Measurements from ENCODE around the gene PLEKHF1.
"Not testable (repeated sequence)": the region's sequence is repeated elsewhere in the genome, so short reads cannot be mapped to it uniquely, and the experiment has no call there.

The PLEKHF1 gene

GRCh38 chr19:29624489-29625185, 40.6 kb upstream of the PLEKHF1 start:
- Histone ChIP-seq H3K4me1 (ENCODE audit: insufficient read depth, low read length) (no peaks in the 10 kb centered on the region), H3K4me3 (ENCODE audit: low read depth in 1 of 2, low read length in 2 of 2) (no peak overlapping the region), H3K27me3 (ENCODE audit: insufficient read depth, low read length, poor library complexity) (no peaks in the 10 kb centered on the region), H3K36me3 (ENCODE audit: insufficient read depth, low read length) (no peaks in the 10 kb centered on the region), H2AFZ (ENCODE audit: low read depth, low read length) (no peak overlapping the region), H4K20me1 (ENCODE audit: insufficient read depth, low read length) (no peaks in the 10 kb centered on the region), H3K9me3 (ENCODE audit: insufficient read depth, low read length, severe bottlenecking) (no peaks in the 10 kb centered on the region), H3K9ac (ENCODE audit: low read depth, low read length) (no peak overlapping the region), H3K79me2 (ENCODE audit: insufficient read depth, low read length) (no peaks in the 10 kb centered on the region), H3K4me2 (ENCODE audit: insufficient read depth, low read length) (no peak overlapping the region), H3K27ac (ENCODE audit: low read length) (no peak overlapping the region)
- DNase-seq (no peak), ATAC-seq (ENCODE audit: insufficient read depth, low read depth) (no peak)
- TF ChIP-seq EZH2 (IDR thresholded peaks at IDR 0.05; ENCODE audit: borderline replicate concordance, low read depth, low read length, severe bottlenecking) (no peak), CTCF (IDR thresholded peaks at IDR 0.05; ENCODE audit: borderline replicate concordance, extremely low read depth, low read length, poor library complexity, severe bottlenecking) (no peak)

GRCh38 chr19:29625186-29625651, 40.0 kb upstream of the PLEKHF1 start:
- Histone ChIP-seq H3K27ac (ENCODE audit: low read length) (no peak overlapping the region), H3K4me2 (ENCODE audit: insufficient read depth, low read length) (no peak overlapping the region), H3K27me3 (ENCODE audit: insufficient read depth, low read length, poor library complexity) (no peaks in the 10 kb centered on the region), H2AFZ (ENCODE audit: low read depth, low read length) (no peak overlapping the region), H3K36me3 (ENCODE audit: insufficient read depth, low read length) (no peaks in the 10 kb centered on the region), H4K20me1 (ENCODE audit: insufficient read depth, low read length) (no peaks in the 10 kb centered on the region), H3K9me3 (ENCODE audit: insufficient read depth, low read length, severe bottlenecking) (no peaks in the 10 kb centered on the region), H3K79me2 (ENCODE audit: insufficient read depth, low read length) (no peaks in the 10 kb centered on the region), H3K4me3 (ENCODE audit: low read depth in 1 of 2, low read length in 2 of 2) (no peak overlapping the region), H3K4me1 (ENCODE audit: insufficient read depth, low read length) (no peaks in the 10 kb centered on the region), H3K9ac (ENCODE audit: low read depth, low read length) (no peak overlapping the region)
- DNase-seq (no peak), ATAC-seq (ENCODE audit: insufficient read depth, low read depth) (no peak)
- TF ChIP-seq EZH2 (IDR thresholded peaks at IDR 0.05; ENCODE audit: borderline replicate concordance, low read depth, low read length, severe bottlenecking), result no peak
- no peak for TF ChIP-seq CTCF (IDR thresholded peaks at IDR 0.05; ENCODE audit: borderline replicate concordance, extremely low read depth, low read length, poor library complexity, severe bottlenecking)

- TF ChIP-seq EZH2 (IDR thresholded peaks at IDR 0.05; ENCODE audit: borderline replicate concordance, low read depth, low read length, severe bottlenecking) (no peak), CTCF (IDR thresholded peaks at IDR 0.05; ENCODE audit: borderline replicate concordance, extremely low read depth, low read length, poor library complexity, severe bottlenecking) (no peak)
- no peaks in the 10 kb centered on the region for H3K4me1 ChIP-seq (ENCODE audit: insufficient read depth, low read length)
- H3K27ac ChIP-seq (ENCODE audit: low read length), result no peak overlapping the region
- H3K27me3 ChIP-seq (ENCODE audit: insufficient read depth, low read length, poor library complexity), result no peaks in the 10 kb centered on the region
- no peak for DNase-seq
- no peak overlapping the region for H3K4me2 ChIP-seq (ENCODE audit: insufficient read depth, low read length)
- no peaks in the 10 kb centered on the region for H3K9me3 ChIP-seq (ENCODE audit: insufficient read depth, low read length, severe bottlenecking)
- no peaks in the 10 kb centered on the region for H3K79me2 ChIP-seq (ENCODE audit: insufficient read depth, low read length)
- H3K9ac ChIP-seq (ENCODE audit: low read depth, low read length), result no peak overlapping the region
- H3K36me3 ChIP-seq (ENCODE audit: insufficient read depth, low read length), result no peaks in the 10 kb centered on the region
- H2AFZ ChIP-seq (ENCODE audit: low read depth, low read length), result no peak overlapping the region
- H4K20me1 ChIP-seq (ENCODE audit: insufficient read depth, low read length), result no peaks in the 10 kb centered on the region
- H3K4me3 ChIP-seq (ENCODE audit: low read depth in 1 of 2, low read length in 2 of 2), result no peak overlapping the region
- ATAC-seq (ENCODE audit: insufficient read depth, low read depth), result no peak
Observed at GRCh38 chr19:29626386-29626785, 38.9 kb upstream of the PLEKHF1 start.

- not testable (repeated sequence) for H3K36me3 ChIP-seq (ENCODE audit: insufficient read depth, low read length); H3K9me3 ChIP-seq (ENCODE audit: insufficient read depth, low read length, severe bottlenecking); H3K4me3 ChIP-seq (ENCODE audit: low read depth in 1 of 2, low read length in 2 of 2); H3K27me3 ChIP-seq (ENCODE audit: insufficient read depth, low read length, poor library complexity); H3K4me2 ChIP-seq (ENCODE audit: insufficient read depth, low read length); H3K79me2 ChIP-seq (ENCODE audit: insufficient read depth, low read length); ATAC-seq (ENCODE audit: insufficient read depth, low read depth); H3K9ac ChIP-seq (ENCODE audit: low read depth, low read length); H3K27ac ChIP-seq (ENCODE audit: low read length); H2AFZ ChIP-seq (ENCODE audit: low read depth, low read length); H3K4me1 ChIP-seq (ENCODE audit: insufficient read depth, low read length); H4K20me1 ChIP-seq (ENCODE audit: insufficient read depth, low read length); DNase-seq
Observed at GRCh38 chr19:29626832-29627231, 38.4 kb upstream of the PLEKHF1 start.

Data from DND-41 (cell line).